Neutrophil (primary cell): Measurements from ENCODE around the gene WWC1.

Source experiments
- H3K27ac ChIP-seq: fragments of 200-600 bp; sonication (generic); 2 replicates; pipeline ENCODE4 v1.5.1; 2016; ENCODE audit warnings: mild to moderate bottlenecking, moderate library complexity
- H3K27me3 ChIP-seq: fragments of 200-600 bp; sonication (generic); 2 replicates; pipeline ENCODE4 v1.6.0; 2016; ENCODE audit warnings: mild to moderate bottlenecking
- H3K36me3 ChIP-seq: fragments of 200-600 bp; sonication (generic); 2 replicates; pipeline ENCODE4 v1.5.1; 2017
- H3K4me1 ChIP-seq, 2 experiments: fragments of 200-600 bp in 1 of 2; sonication (generic) in 1 of 2; 1 replicate in 1 of 2; 2 replicates in 1 of 2; pipeline versions ENCODE4 v1.5.1 to v1.6.1; 2013 to 2016; ENCODE audit warnings: low read depth in 1 of 2, low read length in 1 of 2, mild to moderate bottlenecking in 1 of 2, moderate library complexity in 1 of 2; ENCODE audit not compliant: control insufficient read depth in 1 of 2, insufficient read depth in 1 of 2
- H3K4me3 ChIP-seq, 2 experiments: fragments of 200-600 bp in 1 of 2; sonication (generic) in 1 of 2; 1 replicate in 1 of 2; 2 replicates in 1 of 2; pipeline ENCODE4 v1.5.1; 2013 to 2016; ENCODE audit warnings: low read depth in 1 of 2, low read length in 1 of 2, mild to moderate bottlenecking in 1 of 2, moderate library complexity in 1 of 2
- H3K9me3 ChIP-seq: fragments of 200-600 bp; sonication (generic); 2 replicates; pipeline ENCODE4 v1.5.1; 2016
- TF ChIP-seq, protein P1 (sequence below): fragments of 200-600 bp; sonication (generic); IDR thresholded peaks from 2 replicates; pipeline ENCODE4 v1.5.1; 2016; ENCODE audit warnings: antibody characterized with exemption

The WWC1 gene

DNA sequence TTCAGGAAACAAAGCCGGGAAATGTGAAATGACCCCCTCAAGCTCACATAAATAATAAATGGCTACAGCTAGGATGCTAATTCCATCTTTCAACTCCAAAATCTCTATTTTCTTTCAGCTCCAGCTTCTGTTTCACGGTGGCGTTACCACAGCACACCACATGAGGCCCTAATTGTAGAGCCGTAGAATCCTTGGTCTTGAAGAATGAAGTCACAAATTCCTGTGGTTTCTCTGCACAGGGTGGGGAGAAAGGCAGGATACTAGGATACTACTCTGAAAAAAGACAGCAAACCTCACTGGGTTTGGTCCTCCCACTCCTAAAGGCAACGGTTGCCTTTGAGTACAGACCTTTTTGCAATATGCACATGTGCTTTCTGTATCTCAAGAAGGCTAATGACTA is 180.9 kb downstream of the WWC1 start:
- H3K27ac ChIP-seq, result no peak overlapping the region
- TF ChIP-seq, protein P1, sequence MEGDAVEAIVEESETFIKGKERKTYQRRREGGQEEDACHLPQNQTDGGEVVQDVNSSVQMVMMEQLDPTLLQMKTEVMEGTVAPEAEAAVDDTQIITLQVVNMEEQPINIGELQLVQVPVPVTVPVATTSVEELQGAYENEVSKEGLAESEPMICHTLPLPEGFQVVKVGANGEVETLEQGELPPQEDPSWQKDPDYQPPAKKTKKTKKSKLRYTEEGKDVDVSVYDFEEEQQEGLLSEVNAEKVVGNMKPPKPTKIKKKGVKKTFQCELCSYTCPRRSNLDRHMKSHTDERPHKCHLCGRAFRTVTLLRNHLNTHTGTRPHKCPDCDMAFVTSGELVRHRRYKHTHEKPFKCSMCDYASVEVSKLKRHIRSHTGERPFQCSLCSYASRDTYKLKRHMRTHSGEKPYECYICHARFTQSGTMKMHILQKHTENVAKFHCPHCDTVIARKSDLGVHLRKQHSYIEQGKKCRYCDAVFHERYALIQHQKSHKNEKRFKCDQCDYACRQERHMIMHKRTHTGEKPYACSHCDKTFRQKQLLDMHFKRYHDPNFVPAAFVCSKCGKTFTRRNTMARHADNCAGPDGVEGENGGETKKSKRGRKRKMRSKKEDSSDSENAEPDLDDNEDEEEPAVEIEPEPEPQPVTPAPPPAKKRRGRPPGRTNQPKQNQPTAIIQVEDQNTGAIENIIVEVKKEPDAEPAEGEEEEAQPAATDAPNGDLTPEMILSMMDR, result no peak

DNA sequence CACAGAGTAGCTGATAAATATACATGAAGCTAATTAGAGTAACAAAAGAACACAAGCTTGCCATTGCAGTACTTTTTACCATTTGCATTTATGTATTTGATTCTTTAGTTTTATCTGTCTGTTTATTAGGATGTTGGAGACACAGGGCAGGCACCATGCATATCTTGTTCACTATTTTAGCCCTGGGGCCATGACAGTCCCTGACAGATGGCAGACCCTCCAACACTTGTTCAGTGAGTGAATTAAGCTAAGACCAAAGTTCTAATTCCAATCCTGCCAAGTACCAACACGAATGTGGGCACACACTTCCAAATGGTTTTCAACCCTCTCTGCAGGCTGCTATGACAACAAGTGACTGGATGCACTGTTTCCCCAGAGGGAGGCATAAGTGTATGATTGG is 182.9 kb downstream of the WWC1 start:
- no peaks in the 10 kb centered on the region for H3K36me3 ChIP-seq
- no peaks in the 10 kb centered on the region for H3K4me1 ChIP-seq
- H3K9me3 ChIP-seq, result no peaks in the 10 kb centered on the region
- H3K27me3 ChIP-seq, result no peaks in the 10 kb centered on the region
- TF ChIP-seq, protein P1, result no peak
- H3K27ac ChIP-seq, result no peak overlapping the region
- no peak overlapping the region for H3K4me3 ChIP-seq

More for the DNA sequence above, 180.9 kb downstream of the WWC1 start:
- no peaks in the 10 kb centered on the region for H3K27me3 ChIP-seq
- no peaks in the 10 kb centered on the region for H3K36me3 ChIP-seq
- no peaks in the 10 kb centered on the region for H3K9me3 ChIP-seq
- H3K4me3 ChIP-seq, result no peak overlapping the region
- no peaks in the 10 kb centered on the region for H3K4me1 ChIP-seq

GRCh38 chr5:168477060-168477459 is 185.6 kb downstream of the WWC1 start:
- Histone ChIP-seq H3K4me3 (no peak overlapping the region), H3K4me1 (no peaks in the 10 kb centered on the region), H3K27me3 (peaks cover under 1% of the 10 kb centered on the region), H3K27ac (no peak overlapping the region), H3K36me3 (no peaks in the 10 kb centered on the region), H3K9me3 (no peaks in the 10 kb centered on the region)
- TF ChIP-seq, protein P1, result no peak

DNA sequence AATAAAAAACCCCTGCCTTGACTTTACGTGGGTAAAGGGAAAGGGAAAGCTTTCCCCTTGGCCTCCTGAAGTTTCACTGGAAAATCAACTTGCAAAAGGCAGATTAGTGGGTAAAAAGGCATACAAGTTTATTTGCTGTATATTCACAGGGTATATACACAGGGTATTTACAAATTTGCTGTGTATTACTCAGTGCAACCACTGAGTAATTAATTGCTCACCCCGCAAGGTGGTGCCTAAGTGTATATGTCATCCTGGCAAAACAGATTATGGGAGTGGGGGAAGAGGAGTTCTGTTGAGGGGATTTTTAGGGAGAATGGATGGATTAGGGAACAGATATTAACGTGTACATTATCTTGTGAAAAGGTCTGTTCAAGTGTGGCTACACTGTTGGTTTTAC is 187.7 kb downstream of the WWC1 start:
- Histone ChIP-seq H3K4me1 (no peaks in the 10 kb centered on the region), H3K27me3 (peaks cover 16% of the 10 kb centered on the region), H3K4me3 (no peak overlapping the region), H3K9me3 (no peaks in the 10 kb centered on the region), H3K36me3 (no peaks in the 10 kb centered on the region), H3K27ac (no peak overlapping the region)
- TF ChIP-seq, protein P1, result no peak

- no peaks in the 10 kb centered on the region for H3K36me3 ChIP-seq
- no peaks in the 10 kb centered on the region for H3K9me3 ChIP-seq
- peaks cover 30% of the 10 kb centered on the region for H3K27me3 ChIP-seq
- TF ChIP-seq, protein P1, result no peak
- no peak overlapping the region for H3K4me3 ChIP-seq
- no peaks in the 10 kb centered on the region for H3K4me1 ChIP-seq
- H3K27ac ChIP-seq, result no peak overlapping the region
These were observed 189.2 kb downstream of the WWC1 start for GRCh38 chr5:168480601-168481000.

GRCh38 chr5:168481330-168481788 is 189.9 kb downstream of the WWC1 start:
- H3K4me3 ChIP-seq, result no peak overlapping the region
- H3K27ac ChIP-seq, result no peak overlapping the region
- H3K27me3 ChIP-seq, result peaks cover 30% of the 10 kb centered on the region
- TF ChIP-seq, protein P1, result no peak
- no peaks in the 10 kb centered on the region for H3K9me3 ChIP-seq
- H3K36me3 ChIP-seq, result no peaks in the 10 kb centered on the region
- peaks cover 3 to 4% of the 10 kb centered on the region in 2 experiments for H3K4me1 ChIP-seq
